ENCODE data around the gene MRPS16.

DNA sequence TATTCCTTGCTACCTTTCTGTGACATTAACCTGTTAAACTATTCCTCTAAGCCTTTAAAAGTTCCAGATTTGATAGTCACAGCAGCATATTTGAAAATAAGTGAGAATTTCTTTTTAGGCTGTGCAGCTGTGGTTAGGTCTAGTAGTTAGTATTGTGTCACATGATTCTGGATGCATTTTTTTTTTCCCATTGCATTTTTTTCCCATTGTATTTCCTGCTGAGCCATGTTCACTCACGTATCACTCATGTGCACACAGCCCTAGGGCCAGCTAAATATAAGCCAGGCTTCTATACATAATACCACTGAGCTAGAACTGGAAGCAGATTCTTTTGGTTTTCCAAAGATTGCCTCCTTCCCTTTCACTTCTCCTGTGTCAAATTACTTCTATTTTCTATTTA is 42.7 kb downstream of the MRPS16 start:
- TF ChIP-seq, protein P1, sequence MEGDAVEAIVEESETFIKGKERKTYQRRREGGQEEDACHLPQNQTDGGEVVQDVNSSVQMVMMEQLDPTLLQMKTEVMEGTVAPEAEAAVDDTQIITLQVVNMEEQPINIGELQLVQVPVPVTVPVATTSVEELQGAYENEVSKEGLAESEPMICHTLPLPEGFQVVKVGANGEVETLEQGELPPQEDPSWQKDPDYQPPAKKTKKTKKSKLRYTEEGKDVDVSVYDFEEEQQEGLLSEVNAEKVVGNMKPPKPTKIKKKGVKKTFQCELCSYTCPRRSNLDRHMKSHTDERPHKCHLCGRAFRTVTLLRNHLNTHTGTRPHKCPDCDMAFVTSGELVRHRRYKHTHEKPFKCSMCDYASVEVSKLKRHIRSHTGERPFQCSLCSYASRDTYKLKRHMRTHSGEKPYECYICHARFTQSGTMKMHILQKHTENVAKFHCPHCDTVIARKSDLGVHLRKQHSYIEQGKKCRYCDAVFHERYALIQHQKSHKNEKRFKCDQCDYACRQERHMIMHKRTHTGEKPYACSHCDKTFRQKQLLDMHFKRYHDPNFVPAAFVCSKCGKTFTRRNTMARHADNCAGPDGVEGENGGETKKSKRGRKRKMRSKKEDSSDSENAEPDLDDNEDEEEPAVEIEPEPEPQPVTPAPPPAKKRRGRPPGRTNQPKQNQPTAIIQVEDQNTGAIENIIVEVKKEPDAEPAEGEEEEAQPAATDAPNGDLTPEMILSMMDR (conservative IDR thresholded peaks at IDR 0.05; ENCODE audit: low read depth, low read length): no peak
- no peak for TF ChIP-seq EZH2 (IDR thresholded peaks at IDR 0.05; ENCODE audit: borderline replicate concordance, low read depth, low read length, poor library complexity, severe bottlenecking)

Data from A673 (cell line).